ENCODE results near the gene UPK2. TPM values are rescaled to one million over a fixed set of nuclear protein-coding genes. Genes with fewer than 3 reads are reported as not detected.
A peak's percentile ranks its signal among the peaks of the same experiment; 100 is the strongest.

UPK2 gene
- polyA plus RNA-seq, 1 of the 3 experiments (the other 2 are of a cell fraction): 0.15 TPM

DNA sequence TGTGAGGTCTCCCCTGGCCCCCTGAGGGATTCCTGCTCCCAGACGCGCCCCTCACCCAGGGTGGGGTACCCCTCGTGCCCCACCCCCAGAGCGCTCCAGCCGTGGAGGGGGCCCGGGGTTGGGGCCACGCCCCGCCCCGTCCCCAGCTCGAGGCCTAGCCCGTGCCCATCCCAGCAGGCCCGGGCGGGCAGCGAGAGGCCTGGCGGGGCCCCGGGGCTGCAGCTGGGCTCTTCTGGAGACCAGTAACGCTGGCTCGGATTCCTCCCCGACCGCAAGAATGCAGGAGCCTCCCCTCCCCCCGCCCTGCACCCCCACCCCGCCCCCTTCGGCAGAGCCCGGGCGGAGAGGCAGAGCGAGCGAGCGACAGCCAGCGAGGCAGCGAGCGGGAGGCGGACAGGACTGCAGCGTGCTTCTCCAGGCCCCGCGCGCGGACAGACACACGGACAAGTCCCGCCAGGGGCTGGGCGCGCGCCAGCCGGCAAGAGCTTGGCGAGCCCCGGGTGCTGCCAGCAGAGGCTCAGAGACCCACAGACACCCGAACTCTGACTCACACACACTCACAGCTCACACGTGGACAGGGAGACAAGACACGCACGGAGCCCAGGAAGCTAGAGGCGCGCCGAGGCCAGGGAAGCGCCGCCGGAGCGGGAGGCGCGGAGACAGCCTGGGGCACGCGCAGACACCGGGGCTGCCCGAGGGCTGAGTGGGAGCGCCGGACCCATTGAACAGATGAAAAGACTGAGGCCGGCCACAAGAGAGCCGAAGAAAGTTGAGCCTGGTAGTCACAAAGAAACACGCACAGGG, 45.6 kb upstream of the UPK2 start:
- WGBS (ENCODE audit: low lambda C conversion rate): 42% methylated on average over 24 of the region's 67 CpGs
- peaks cover 92% of the 10 kb centered on the region for H3K79me2 ChIP-seq (ENCODE audit: insufficient read depth)
- no peaks in the 10 kb centered on the region for H3K9me2 ChIP-seq
- no peaks in the 10 kb centered on the region for H3K9me3 ChIP-seq
- CTCF ChIA-PET: interaction anchor here (0.6 to 9.7 kb wide), 4 partner anchors 46 to 241 kb away, joined by 3 to 112 read pairs (median 4); partner anchors contain the start of gene UPK2
- no peak overlapping the region for H2AFZ ChIP-seq (ENCODE audit: low read depth)
- H3K4me3 ChIP-seq (ENCODE audit: low read depth in 2 of 2, low read length in 1 of 2): peak overlapping the region; percentile 8 to 29; a peak in 2 of 4 replicates
- peak overlapping the region; percentile 80 for H3K9ac ChIP-seq
- peaks cover 14% of the 10 kb centered on the region; the same call in 1 of the 2 replicates for H4K20me1 ChIP-seq (ENCODE audit: insufficient read depth)
- H3K27me3 ChIP-seq (ENCODE audit: insufficient read depth): no peaks in the 10 kb centered on the region
- H3F3A ChIP-seq (replicated peaks; ENCODE audit: insufficient read depth): peaks cover 57% of the 10 kb centered on the region
- peaks cover 74 to 79% of the 10 kb centered on the region in 2 experiments for H3K4me1 ChIP-seq (ENCODE audit: control insufficient read depth in 1 of 2, insufficient read depth in 2 of 2, low read depth in 1 of 2, low read length in 1 of 2)
- peak overlapping the region; percentile 89 for H3K4me2 ChIP-seq
- H3K36me3 ChIP-seq (replicated peaks in 1 of 2; ENCODE audit: control insufficient read depth in 1 of 2, insufficient read depth in 2 of 2, low read length in 1 of 2): peaks cover 9 to 23% of the 10 kb centered on the region in 2 experiments
- POLR2A ChIA-PET: interaction anchor here (3.1 kb wide), 1 partner anchor 14 kb away, joined by 37 read pairs; the partner anchor contains the start of gene BCL9L
- DNase-seq: no peak
- peak overlapping the region; percentile 98 to 100 for H3K27ac ChIP-seq (ENCODE audit: low read depth in 2 of 2, low read length in 1 of 2)
- TF ChIP-seq FOXM1 (IDR thresholded peaks at IDR 0.05; ENCODE audit: low read depth) (0 out of 2 replicates have a peak, but pooled peaks have one; percentile 6), FOSL2 (IDR thresholded peaks at IDR 0.05; ENCODE audit: borderline replicate concordance, low read depth) (no peak), JUND (IDR thresholded peaks at IDR 0.05) (0 out of 2 replicates have a peak, but pooled peaks have one; percentile 9), ELF1 (IDR thresholded peaks at IDR 0.05) (no peak), TAF1 (IDR thresholded peaks at IDR 0.05; ENCODE audit: borderline replicate concordance, low read depth, low read length) (peak; percentile 49; the same call in 1 of the 2 replicates), TCF12 (IDR thresholded peaks at IDR 0.05) (peak; percentile 31; the same call in 1 of the 2 replicates), RAD21 (IDR thresholded peaks at IDR 0.05; ENCODE audit: low read length) (no peak), RFX5 (IDR thresholded peaks at IDR 0.05; ENCODE audit: low read length) (no peak), NRF1 (IDR thresholded peaks at IDR 0.05; ENCODE audit: low read depth, low read length) (no peak), EP300 (IDR thresholded peaks at IDR 0.05; ENCODE audit: borderline replicate concordance in 1 of 2, low read depth in 1 of 2, low read length in 1 of 2) (no peak; a peak in 1 of 4 replicates), RXRA (IDR thresholded peaks at IDR 0.05; ENCODE audit: borderline replicate concordance, low read depth) (no peak), MXI1 (IDR thresholded peaks at IDR 0.05; ENCODE audit: low read depth, low read length) (no peak), SMC3 (IDR thresholded peaks at IDR 0.05; ENCODE audit: low read depth, low read length) (no peak), MEF2A (IDR thresholded peaks at IDR 0.05; ENCODE audit: borderline replicate concordance, low read depth) (no peak; the same call in 1 of the 2 replicates), YY1 (IDR thresholded peaks at IDR 0.05; ENCODE audit: low read depth) (no peak), GATA2 (CRISPR knock-in tag; IDR thresholded peaks at IDR 0.05) (no peak), FOXJ3 (CRISPR knock-in tag; IDR thresholded peaks at IDR 0.05) (no peak), RCOR1 (IDR thresholded peaks at IDR 0.05; ENCODE audit: low read length) (no peak)
- TF ChIP-seq, protein P1, sequence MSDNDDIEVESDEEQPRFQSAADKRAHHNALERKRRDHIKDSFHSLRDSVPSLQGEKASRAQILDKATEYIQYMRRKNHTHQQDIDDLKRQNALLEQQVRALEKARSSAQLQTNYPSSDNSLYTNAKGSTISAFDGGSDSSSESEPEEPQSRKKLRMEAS (IDR thresholded peaks at IDR 0.05; ENCODE audit: low read depth): no peak; the same call in none of the 2 replicates
- TF ChIP-seq, protein P2, sequence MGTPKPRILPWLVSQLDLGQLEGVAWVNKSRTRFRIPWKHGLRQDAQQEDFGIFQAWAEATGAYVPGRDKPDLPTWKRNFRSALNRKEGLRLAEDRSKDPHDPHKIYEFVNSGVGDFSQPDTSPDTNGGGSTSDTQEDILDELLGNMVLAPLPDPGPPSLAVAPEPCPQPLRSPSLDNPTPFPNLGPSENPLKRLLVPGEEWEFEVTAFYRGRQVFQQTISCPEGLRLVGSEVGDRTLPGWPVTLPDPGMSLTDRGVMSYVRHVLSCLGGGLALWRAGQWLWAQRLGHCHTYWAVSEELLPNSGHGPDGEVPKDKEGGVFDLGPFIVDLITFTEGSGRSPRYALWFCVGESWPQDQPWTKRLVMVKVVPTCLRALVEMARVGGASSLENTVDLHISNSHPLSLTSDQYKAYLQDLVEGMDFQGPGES (IDR thresholded peaks at IDR 0.05; ENCODE audit: low read depth, low read length): no peak
- TF ChIP-seq, protein P3, sequence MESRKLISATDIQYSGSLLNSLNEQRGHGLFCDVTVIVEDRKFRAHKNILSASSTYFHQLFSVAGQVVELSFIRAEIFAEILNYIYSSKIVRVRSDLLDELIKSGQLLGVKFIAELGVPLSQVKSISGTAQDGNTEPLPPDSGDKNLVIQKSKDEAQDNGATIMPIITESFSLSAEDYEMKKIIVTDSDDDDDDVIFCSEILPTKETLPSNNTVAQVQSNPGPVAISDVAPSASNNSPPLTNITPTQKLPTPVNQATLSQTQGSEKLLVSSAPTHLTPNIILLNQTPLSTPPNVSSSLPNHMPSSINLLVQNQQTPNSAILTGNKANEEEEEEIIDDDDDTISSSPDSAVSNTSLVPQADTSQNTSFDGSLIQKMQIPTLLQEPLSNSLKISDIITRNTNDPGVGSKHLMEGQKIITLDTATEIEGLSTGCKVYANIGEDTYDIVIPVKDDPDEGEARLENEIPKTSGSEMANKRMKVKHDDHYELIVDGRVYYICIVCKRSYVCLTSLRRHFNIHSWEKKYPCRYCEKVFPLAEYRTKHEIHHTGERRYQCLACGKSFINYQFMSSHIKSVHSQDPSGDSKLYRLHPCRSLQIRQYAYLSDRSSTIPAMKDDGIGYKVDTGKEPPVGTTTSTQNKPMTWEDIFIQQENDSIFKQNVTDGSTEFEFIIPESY (IDR thresholded peaks at IDR 0.05; ENCODE audit: borderline replicate concordance, low read depth): no peak
- TF ChIP-seq, protein P4, sequence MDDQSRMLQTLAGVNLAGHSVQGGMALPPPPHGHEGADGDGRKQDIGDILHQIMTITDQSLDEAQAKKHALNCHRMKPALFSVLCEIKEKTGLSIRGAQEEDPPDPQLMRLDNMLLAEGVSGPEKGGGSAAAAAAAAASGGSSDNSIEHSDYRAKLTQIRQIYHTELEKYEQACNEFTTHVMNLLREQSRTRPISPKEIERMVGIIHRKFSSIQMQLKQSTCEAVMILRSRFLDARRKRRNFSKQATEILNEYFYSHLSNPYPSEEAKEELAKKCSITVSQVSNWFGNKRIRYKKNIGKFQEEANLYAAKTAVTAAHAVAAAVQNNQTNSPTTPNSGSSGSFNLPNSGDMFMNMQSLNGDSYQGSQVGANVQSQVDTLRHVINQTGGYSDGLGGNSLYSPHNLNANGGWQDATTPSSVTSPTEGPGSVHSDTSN (IDR thresholded peaks at IDR 0.05): peak; percentile 5; the same call in 1 of the 2 replicates
- TF ChIP-seq, protein P5, sequence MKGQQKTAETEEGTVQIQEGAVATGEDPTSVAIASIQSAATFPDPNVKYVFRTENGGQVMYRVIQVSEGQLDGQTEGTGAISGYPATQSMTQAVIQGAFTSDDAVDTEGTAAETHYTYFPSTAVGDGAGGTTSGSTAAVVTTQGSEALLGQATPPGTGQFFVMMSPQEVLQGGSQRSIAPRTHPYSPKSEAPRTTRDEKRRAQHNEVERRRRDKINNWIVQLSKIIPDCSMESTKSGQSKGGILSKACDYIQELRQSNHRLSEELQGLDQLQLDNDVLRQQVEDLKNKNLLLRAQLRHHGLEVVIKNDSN (IDR thresholded peaks at IDR 0.05; ENCODE audit: borderline replicate concordance, low read depth): no peak
- TF ChIP-seq, protein P6, sequence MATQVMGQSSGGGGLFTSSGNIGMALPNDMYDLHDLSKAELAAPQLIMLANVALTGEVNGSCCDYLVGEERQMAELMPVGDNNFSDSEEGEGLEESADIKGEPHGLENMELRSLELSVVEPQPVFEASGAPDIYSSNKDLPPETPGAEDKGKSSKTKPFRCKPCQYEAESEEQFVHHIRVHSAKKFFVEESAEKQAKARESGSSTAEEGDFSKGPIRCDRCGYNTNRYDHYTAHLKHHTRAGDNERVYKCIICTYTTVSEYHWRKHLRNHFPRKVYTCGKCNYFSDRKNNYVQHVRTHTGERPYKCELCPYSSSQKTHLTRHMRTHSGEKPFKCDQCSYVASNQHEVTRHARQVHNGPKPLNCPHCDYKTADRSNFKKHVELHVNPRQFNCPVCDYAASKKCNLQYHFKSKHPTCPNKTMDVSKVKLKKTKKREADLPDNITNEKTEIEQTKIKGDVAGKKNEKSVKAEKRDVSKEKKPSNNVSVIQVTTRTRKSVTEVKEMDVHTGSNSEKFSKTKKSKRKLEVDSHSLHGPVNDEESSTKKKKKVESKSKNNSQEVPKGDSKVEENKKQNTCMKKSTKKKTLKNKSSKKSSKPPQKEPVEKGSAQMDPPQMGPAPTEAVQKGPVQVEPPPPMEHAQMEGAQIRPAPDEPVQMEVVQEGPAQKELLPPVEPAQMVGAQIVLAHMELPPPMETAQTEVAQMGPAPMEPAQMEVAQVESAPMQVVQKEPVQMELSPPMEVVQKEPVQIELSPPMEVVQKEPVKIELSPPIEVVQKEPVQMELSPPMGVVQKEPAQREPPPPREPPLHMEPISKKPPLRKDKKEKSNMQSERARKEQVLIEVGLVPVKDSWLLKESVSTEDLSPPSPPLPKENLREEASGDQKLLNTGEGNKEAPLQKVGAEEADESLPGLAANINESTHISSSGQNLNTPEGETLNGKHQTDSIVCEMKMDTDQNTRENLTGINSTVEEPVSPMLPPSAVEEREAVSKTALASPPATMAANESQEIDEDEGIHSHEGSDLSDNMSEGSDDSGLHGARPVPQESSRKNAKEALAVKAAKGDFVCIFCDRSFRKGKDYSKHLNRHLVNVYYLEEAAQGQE (IDR thresholded peaks at IDR 0.05; ENCODE audit: low read depth, low read length): no peak
